ENCODE results near the gene ENAH.

GRCh38 chr1:225559902-225560301 is 93.0 kb downstream of the ENAH start:
- TF ChIP-seq CTCF (IDR thresholded peaks at IDR 0.05) (no peak), EZH2 (IDR thresholded peaks at IDR 0.05; ENCODE audit: borderline replicate concordance, insufficient read depth, low read depth, low read length, poor library complexity, severe bottlenecking) (no peak)

Data from B cell (primary cell).